ENCODE data around the gene ZSWIM1. TPM values are rescaled to one million over a fixed set of nuclear protein-coding genes. Genes with fewer than 3 reads are reported as not detected.

Gene ZSWIM1
- total and polyA plus RNA-seq, 2 of the 13 experiments (the other 11 are each of a cell fraction or from before 2014, with no cell fraction given) = 9.5 to 11.7 TPM

DNA sequence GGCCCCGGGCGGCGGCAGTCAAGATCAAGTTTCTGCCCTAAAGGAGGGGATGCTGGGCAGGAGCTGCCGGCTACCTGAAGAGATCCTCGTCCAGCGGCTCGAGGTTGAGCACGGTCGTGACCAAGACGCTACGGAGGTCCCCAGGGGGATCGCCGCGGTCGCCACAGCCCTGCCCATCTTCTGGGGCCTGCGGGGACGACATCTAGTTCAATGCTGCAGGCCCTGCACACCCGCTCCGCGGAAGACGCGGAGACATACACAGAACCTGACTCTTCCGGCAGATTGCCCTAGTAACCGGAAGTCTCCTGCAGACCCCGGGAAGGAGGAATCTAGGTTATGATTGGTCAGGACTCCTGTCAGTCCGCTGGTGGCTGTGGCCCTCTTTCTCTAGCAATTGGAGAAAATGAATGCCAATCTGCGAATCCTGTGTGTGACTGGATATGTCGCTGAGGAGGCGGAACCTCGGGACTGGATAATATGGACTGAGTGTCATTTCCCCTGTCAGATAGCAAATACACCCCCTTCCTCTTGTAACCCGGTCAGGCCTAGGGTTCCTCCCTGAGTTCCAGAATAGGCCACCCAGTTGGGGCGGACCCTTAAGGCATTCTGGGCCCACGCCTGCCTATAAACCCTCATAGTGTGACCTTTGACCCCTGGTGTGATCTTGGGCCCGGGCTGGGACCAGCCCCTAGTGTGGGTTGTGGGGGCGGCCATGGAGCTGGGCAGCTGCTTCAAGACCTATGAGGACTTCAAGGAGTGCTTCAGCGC is 23.7 kb upstream of the ZSWIM1 start, which contains the start of the genes ACOT8 and ZSWIM3:
Gene ACOT8 (minus strand): TSS at position 279 of the 768 bp plus-strand sequence. CDS start 77 bp downstream, at position 202.
Gene ZSWIM3 (plus strand): TSS at position 501 of the 768 bp plus-strand sequence. CDS start 212 bp downstream, at position 713.
- Histone ChIP-seq H2AFZ (ENCODE audit: low read length) (no peak within 1 kb of the TSS), H3K27ac (ENCODE audit: extremely low read length, insufficient read depth, low read length) (peak within 1 kb of the TSS; percentile 49), H3K4me3 (replicated peaks in 1 of 3; ENCODE audit: insufficient read depth in 1 of 3, low read depth in 2 of 3, low read length in 3 of 3) (peak within 1 kb of the TSS; percentile 78 to 91 (median 83)), H4K20me1 (ENCODE audit: insufficient read depth, low read length) (no peaks in the 10 kb centered on the region), H3K27me3 (ENCODE audit: control insufficient read depth in 1 of 2, insufficient read depth in 2 of 2, low read length in 2 of 2) (no peaks in the 10 kb centered on the region; a peak in 1 of 5 replicates), H3K79me2 (ENCODE audit: insufficient read depth, low read length) (peaks cover 4% of the 10 kb centered on the region), H3K4me1 (ENCODE audit: insufficient read depth, low read length) (peaks cover 55% of the 10 kb centered on the region), H3K36me3 (replicated peaks in 1 of 2; ENCODE audit: control insufficient read depth in 1 of 2, insufficient read depth in 2 of 2, low read length in 2 of 2) (no peaks in the 10 kb centered on the region), H3K9ac (ENCODE audit: insufficient read depth, low read depth, low read length) (peak within 1 kb of the TSS; percentile 80), H3K4me2 (ENCODE audit: low read depth, low read length) (peak within 1 kb of the TSS; percentile 93), H3K9me3 (ENCODE audit: low read length) (no peaks in the 10 kb centered on the region)
- POLR2A ChIA-PET = interaction anchor here (0.5 to 7.6 kb wide), 18 partner anchors 12 to 89 kb away, joined by 3 to 85 read pairs (median 4); partner anchors contain the start of genes CTSA, DNTTIP1, NEURL2 and PCIF1
- in situ Hi-C loops (cut with HindIII; ENCODE audit: extremely low pct_ligation_motif_present, low pct_unique_long_range_greater_than_20kb) = no loop called here
- DNase-seq (ENCODE audit: low spot score) = peak; percentile 100
- CTCF ChIA-PET (ENCODE audit: low intra/inter-chr PET ratio, low total read pairs) = no interaction called here
- FAIRE-seq = peak; percentile 98
- ATAC-seq = peak; percentile 98
- no TSS peak for BruUV-seq (replicated peaks)
- WGBS (ENCODE audit: low lambda C conversion rate) = 3% methylated on average over 31 of the region's 36 CpGs
- intact Hi-C loops (cut with micrococcal nuclease; ENCODE audit: unreplicated experiment) = loop anchor here (2.0 kb wide), 2 partner anchors 34 to 78 kb away; partner anchors contain the start of genes CTSA, NEURL2 and PCIF1
- no peak; the same call in 1 of the 2 replicates for TF ChIP-seq FOSL1 (CRISPR knock-in tag; IDR thresholded peaks at IDR 0.05; ENCODE audit: borderline replicate concordance)
- TF ChIP-seq ZSCAN31 (CRISPR knock-in tag; IDR thresholded peaks at IDR 0.05; ENCODE audit: low read depth) = peak; percentile 92; the same call in 1 of the 2 replicates
- TF ChIP-seq TGIF2 (CRISPR knock-in tag; IDR thresholded peaks at IDR 0.05) = peak; percentile 99
- no peak for TF ChIP-seq ZNF570 (CRISPR knock-in tag; IDR thresholded peaks at IDR 0.05; ENCODE audit: borderline replicate concordance)
- TF ChIP-seq, protein P1, sequence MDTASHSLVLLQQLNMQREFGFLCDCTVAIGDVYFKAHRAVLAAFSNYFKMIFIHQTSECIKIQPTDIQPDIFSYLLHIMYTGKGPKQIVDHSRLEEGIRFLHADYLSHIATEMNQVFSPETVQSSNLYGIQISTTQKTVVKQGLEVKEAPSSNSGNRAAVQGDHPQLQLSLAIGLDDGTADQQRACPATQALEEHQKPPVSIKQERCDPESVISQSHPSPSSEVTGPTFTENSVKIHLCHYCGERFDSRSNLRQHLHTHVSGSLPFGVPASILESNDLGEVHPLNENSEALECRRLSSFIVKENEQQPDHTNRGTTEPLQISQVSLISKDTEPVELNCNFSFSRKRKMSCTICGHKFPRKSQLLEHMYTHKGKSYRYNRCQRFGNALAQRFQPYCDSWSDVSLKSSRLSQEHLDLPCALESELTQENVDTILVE (CRISPR knock-in tag; IDR thresholded peaks at IDR 0.05) = peak; percentile 83; the same call in 1 of the 2 replicates
- 0 out of 2 replicates have a peak, but pooled peaks have one; percentile 85 for TF ChIP-seq ZNF550 (CRISPR knock-in tag; IDR thresholded peaks at IDR 0.05; ENCODE audit: borderline replicate concordance)
- no peak for TF ChIP-seq MTF2 (CRISPR knock-in tag; IDR thresholded peaks at IDR 0.05; ENCODE audit: borderline replicate concordance)
- TF ChIP-seq ZNF652 (CRISPR knock-in tag; IDR thresholded peaks at IDR 0.05; ENCODE audit: borderline replicate concordance, low read depth) = no peak; the same call in 1 of the 2 replicates
- TF ChIP-seq, protein P2, sequence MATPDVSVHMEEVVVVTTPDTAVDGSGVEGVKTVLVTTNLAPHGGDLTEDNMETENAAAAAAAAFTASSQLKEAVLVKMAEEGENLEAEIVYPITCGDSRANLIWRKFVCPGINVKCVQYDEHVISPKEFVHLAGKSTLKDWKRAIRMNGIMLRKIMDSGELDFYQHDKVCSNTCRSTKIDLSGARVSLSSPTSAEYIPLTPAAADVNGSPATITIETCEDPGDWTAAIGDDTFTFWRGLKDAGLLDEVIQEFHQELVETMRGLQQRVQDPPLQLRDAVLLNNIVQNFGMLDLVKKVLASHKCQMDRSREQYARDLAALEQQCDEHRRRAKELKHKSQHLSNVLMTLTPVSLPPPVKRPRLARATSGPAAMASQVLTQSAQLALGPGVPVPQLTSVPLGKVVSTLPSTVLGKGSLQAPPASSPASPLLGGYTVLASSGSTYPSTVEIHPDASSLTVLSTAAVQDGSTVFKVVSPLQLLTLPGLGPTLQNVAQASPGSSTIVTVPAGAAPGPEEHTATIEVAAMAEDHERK (CRISPR knock-in tag; IDR thresholded peaks at IDR 0.05; ENCODE audit: low read depth) = 0 out of 2 replicates have a peak, but pooled peaks have one; percentile 22
- TF ChIP-seq, protein P3, sequence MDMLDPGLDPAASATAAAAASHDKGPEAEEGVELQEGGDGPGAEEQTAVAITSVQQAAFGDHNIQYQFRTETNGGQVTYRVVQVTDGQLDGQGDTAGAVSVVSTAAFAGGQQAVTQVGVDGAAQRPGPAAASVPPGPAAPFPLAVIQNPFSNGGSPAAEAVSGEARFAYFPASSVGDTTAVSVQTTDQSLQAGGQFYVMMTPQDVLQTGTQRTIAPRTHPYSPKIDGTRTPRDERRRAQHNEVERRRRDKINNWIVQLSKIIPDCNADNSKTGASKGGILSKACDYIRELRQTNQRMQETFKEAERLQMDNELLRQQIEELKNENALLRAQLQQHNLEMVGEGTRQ (IDR thresholded peaks at IDR 0.05; ENCODE audit: low read depth, low read length) = no peak
- TF ChIP-seq, protein P3 (CRISPR knock-in tag; IDR thresholded peaks at IDR 0.05; ENCODE audit: borderline replicate concordance) = no peak; the same call in 1 of the 2 replicates
- TF ChIP-seq ZNF558 (CRISPR knock-in tag; IDR thresholded peaks at IDR 0.05; ENCODE audit: borderline replicate concordance) = peak; percentile 91
- TF ChIP-seq, protein P4, sequence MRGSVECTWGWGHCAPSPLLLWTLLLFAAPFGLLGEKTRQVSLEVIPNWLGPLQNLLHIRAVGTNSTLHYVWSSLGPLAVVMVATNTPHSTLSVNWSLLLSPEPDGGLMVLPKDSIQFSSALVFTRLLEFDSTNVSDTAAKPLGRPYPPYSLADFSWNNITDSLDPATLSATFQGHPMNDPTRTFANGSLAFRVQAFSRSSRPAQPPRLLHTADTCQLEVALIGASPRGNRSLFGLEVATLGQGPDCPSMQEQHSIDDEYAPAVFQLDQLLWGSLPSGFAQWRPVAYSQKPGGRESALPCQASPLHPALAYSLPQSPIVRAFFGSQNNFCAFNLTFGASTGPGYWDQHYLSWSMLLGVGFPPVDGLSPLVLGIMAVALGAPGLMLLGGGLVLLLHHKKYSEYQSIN (CRISPR knock-in tag; IDR thresholded peaks at IDR 0.05; ENCODE audit: borderline replicate concordance) = no peak
- TF ChIP-seq ZMYM4 (CRISPR knock-in tag; IDR thresholded peaks at IDR 0.05) = peak; percentile 87
- peak; percentile 63; the same call in 1 of the 2 replicates for TF ChIP-seq SRY (CRISPR knock-in tag; IDR thresholded peaks at IDR 0.05)
